ENCODE results near the gene CENPT. TPM values are rescaled to one million over a fixed set of nuclear protein-coding genes. Genes with fewer than 3 reads are reported as not detected.

Gene CENPT
- total and polyA plus RNA-seq, 2 of the 13 experiments (the other 11 are each of a cell fraction or from before 2014, with no cell fraction given), result 40.9 to 43.3 TPM

DNA sequence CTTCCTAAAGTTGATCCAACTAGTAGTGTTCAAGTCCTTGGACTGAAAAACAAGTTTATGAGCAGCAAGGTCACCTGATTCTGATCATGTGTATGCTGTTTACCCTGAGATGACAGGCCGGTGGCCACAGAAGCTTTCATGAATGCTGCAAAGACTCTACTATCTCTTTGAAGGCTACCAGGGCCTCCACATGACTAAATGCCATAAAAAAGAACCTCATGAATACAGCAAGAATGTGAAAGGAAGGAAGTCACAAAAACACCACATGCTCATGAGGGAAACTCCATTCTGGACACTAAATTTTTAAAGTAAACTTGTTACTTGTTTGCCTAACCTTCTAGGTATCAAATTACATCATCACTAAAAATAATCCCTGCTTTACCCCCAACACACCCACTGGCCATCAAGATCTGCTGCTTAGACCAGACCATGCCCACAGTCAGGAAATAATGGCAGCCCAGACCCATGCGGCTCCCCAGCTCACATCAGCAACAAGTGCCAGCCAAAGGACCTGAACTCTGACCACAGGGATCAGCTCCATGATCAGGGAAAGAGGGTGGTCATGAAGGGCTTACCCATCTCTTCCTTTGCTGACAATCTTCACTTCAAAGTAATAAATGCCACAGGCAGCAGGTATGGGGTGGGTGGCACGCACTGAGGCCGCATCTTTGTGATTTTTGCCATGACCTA lies 42.5 kb downstream of the CENPT start (continued):
- TF ChIP-seq, protein P1, sequence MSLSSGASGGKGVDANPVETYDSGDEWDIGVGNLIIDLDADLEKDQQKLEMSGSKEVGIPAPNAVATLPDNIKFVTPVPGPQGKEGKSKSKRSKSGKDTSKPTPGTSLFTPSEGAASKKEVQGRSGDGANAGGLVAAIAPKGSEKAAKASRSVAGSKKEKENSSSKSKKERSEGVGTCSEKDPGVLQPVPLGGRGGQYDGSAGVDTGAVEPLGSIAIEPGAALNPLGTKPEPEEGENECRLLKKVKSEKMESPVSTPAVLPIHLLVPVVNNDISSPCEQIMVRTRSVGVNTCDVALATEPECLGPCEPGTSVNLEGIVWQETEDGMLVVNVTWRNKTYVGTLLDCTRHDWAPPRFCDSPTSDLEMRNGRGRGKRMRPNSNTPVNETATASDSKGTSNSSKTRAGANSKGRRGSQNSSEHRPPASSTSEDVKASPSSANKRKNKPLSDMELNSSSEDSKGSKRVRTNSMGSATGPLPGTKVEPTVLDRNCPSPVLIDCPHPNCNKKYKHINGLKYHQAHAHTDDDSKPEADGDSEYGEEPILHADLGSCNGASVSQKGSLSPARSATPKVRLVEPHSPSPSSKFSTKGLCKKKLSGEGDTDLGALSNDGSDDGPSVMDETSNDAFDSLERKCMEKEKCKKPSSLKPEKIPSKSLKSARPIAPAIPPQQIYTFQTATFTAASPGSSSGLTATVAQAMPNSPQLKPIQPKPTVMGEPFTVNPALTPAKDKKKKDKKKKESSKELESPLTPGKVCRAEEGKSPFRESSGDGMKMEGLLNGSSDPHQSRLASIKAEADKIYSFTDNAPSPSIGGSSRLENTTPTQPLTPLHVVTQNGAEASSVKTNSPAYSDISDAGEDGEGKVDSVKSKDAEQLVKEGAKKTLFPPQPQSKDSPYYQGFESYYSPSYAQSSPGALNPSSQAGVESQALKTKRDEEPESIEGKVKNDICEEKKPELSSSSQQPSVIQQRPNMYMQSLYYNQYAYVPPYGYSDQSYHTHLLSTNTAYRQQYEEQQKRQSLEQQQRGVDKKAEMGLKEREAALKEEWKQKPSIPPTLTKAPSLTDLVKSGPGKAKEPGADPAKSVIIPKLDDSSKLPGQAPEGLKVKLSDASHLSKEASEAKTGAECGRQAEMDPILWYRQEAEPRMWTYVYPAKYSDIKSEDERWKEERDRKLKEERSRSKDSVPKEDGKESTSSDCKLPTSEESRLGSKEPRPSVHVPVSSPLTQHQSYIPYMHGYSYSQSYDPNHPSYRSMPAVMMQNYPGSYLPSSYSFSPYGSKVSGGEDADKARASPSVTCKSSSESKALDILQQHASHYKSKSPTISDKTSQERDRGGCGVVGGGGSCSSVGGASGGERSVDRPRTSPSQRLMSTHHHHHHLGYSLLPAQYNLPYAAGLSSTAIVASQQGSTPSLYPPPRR (CRISPR knock-in tag; IDR thresholded peaks at IDR 0.05; ENCODE audit: borderline replicate concordance), result no peak
- peak; percentile 28; the same call in 1 of the 2 replicates for TF ChIP-seq ZFX (CRISPR knock-in tag; IDR thresholded peaks at IDR 0.05; ENCODE audit: low read depth)
- no peak for TF ChIP-seq DPF2 (CRISPR knock-in tag; IDR thresholded peaks at IDR 0.05; ENCODE audit: borderline replicate concordance, low read depth)
- TF ChIP-seq SP5 (CRISPR knock-in tag; IDR thresholded peaks at IDR 0.05; ENCODE audit: borderline replicate concordance, low read depth), result no peak
- no peak for TF ChIP-seq ZNF24 (IDR thresholded peaks at IDR 0.05)
- TF ChIP-seq, protein P2, sequence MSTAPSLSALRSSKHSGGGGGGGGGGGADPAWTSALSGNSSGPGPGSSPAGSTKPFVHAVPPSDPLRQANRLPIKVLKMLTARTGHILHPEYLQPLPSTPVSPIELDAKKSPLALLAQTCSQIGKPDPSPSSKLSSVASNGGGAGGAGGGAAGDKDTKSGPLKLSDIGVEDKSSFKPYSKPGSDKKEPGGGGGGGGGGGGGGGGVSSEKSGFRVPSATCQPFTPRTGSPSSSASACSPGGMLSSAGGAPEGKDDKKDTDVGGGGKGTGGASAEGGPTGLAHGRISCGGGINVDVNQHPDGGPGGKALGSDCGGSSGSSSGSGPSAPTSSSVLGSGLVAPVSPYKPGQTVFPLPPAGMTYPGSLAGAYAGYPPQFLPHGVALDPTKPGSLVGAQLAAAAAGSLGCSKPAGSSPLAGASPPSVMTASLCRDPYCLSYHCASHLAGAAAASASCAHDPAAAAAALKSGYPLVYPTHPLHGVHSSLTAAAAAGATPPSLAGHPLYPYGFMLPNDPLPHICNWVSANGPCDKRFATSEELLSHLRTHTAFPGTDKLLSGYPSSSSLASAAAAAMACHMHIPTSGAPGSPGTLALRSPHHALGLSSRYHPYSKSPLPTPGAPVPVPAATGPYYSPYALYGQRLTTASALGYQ (CRISPR knock-in tag; IDR thresholded peaks at IDR 0.05), result no peak
- peak; percentile 68; the same call in 1 of the 3 replicates for TF ChIP-seq MXI1 (IDR thresholded peaks at IDR 0.05; ENCODE audit: borderline replicate concordance, low read depth, low read length)
- TF ChIP-seq RFX1 (IDR thresholded peaks at IDR 0.05), result no peak
- no peak for TF ChIP-seq BRCA1 (CRISPR knock-in tag; IDR thresholded peaks at IDR 0.05)
- TF ChIP-seq, protein P3, sequence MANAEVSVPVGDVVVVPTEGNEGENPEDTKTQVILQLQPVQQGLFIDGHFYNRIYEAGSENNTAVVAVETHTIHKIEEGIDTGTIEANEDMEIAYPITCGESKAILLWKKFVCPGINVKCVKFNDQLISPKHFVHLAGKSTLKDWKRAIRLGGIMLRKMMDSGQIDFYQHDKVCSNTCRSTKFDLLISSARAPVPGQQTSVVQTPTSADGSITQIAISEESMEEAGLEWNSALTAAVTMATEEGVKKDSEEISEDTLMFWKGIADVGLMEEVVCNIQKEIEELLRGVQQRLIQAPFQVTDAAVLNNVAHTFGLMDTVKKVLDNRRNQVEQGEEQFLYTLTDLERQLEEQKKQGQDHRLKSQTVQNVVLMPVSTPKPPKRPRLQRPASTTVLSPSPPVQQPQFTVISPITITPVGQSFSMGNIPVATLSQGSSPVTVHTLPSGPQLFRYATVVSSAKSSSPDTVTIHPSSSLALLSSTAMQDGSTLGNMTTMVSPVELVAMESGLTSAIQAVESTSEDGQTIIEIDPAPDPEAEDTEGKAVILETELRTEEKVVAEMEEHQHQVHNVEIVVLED (CRISPR knock-in tag; IDR thresholded peaks at IDR 0.05; ENCODE audit: borderline replicate concordance), result no peak
- TF ChIP-seq SAP130 (CRISPR knock-in tag; IDR thresholded peaks at IDR 0.05; ENCODE audit: low read depth), result peak; percentile 98
- TF ChIP-seq, protein P4, sequence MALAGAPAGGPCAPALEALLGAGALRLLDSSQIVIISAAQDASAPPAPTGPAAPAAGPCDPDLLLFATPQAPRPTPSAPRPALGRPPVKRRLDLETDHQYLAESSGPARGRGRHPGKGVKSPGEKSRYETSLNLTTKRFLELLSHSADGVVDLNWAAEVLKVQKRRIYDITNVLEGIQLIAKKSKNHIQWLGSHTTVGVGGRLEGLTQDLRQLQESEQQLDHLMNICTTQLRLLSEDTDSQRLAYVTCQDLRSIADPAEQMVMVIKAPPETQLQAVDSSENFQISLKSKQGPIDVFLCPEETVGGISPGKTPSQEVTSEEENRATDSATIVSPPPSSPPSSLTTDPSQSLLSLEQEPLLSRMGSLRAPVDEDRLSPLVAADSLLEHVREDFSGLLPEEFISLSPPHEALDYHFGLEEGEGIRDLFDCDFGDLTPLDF (CRISPR knock-in tag; IDR thresholded peaks at IDR 0.05), result no peak
- TF ChIP-seq ZNF629 (CRISPR knock-in tag; conservative IDR thresholded peaks at IDR 0.05), result no peak
- TF ChIP-seq THAP11 (CRISPR knock-in tag; IDR thresholded peaks at IDR 0.05), result peak; percentile 69
- no peak for TF ChIP-seq ZNF749 (CRISPR knock-in tag; IDR thresholded peaks at IDR 0.05; ENCODE audit: borderline replicate concordance)
